Activated naive CD4-positive, alpha-beta T cell treated with anti-CD3 and anti-CD28 coated beads, Interleukin-2, amount 50 U/mL, for 24 hours (primary cell): Measurements from ENCODE around the gene MRPL9.

Experiments used
- H3K27ac Mint-ChIP-seq: one replicate; pipeline ENCODE4 v1.8.0; 2021; ENCODE audit warnings: mild to moderate bottlenecking, mixed read lengths
- H3K27me3 Mint-ChIP-seq: one replicate; pipeline ENCODE4 v1.8.0; 2021; ENCODE audit warnings: mixed read lengths
- H3K36me3 Mint-ChIP-seq: one replicate; pipeline ENCODE4 v1.8.0; 2021; ENCODE audit warnings: mixed read lengths
- H3K4me1 Mint-ChIP-seq: one replicate; pipeline ENCODE4 v1.8.0; 2021; ENCODE audit warnings: mixed read lengths
- H3K4me3 Mint-ChIP-seq: one replicate; pipeline ENCODE4 v1.8.0; 2021; ENCODE audit warnings: mild to moderate bottlenecking, mixed read lengths
- H3K9me3 Mint-ChIP-seq: one replicate; pipeline ENCODE4 v1.8.0; 2021; ENCODE audit warnings: mixed read lengths

MRPL9 gene

DNA sequence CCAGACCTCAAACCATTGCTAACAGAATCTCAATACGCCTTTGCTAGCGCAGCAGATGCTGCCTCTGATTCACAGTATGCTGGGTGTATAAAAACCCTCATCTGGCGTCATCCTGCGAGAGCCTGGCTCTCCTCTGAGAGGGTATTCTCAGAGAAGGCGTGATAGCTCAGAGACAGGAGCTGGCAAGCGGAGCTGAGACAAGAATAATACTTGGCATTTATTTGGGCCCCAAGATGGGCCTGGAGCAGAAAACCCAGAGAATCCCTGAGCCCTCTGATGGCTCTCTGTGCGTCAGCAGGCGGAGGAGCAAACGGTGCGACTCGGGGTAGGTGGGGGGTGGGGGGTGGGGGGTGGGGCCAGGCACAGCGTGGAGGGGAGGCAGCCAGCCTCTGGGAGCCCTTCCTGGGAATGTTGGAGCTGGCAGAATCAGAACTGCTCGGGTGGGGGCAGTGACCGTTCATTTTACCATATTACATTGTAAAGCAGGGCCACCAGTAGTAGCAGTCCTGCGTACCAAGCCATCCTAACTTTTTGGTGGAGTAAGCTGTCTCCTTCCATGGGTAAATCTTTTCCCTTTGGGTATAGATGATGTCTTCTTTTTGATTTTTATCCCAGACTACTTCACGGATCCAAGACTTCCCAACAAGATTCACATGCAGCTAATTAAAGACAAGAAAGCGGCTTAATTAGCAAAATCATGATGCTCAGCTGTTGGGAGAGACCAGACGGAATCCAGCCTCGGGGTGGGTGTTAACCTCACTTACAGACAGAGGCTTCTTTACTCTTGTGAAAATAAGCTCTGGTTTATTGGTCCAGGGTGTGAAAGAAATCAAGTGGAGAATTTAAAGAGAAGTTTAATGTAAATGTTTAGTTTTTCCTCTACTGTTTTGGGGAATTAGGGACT, 34.9 kb downstream of the MRPL9 start:
- Mint-ChIP-seq H3K27me3 (peaks cover 32% of the 10 kb centered on the region), H3K4me1 (no peaks in the 10 kb centered on the region), H3K4me3 (no peak overlapping the region), H3K36me3 (no peaks in the 10 kb centered on the region), H3K9me3 (no peaks in the 10 kb centered on the region), H3K27ac (no peak overlapping the region)

DNA sequence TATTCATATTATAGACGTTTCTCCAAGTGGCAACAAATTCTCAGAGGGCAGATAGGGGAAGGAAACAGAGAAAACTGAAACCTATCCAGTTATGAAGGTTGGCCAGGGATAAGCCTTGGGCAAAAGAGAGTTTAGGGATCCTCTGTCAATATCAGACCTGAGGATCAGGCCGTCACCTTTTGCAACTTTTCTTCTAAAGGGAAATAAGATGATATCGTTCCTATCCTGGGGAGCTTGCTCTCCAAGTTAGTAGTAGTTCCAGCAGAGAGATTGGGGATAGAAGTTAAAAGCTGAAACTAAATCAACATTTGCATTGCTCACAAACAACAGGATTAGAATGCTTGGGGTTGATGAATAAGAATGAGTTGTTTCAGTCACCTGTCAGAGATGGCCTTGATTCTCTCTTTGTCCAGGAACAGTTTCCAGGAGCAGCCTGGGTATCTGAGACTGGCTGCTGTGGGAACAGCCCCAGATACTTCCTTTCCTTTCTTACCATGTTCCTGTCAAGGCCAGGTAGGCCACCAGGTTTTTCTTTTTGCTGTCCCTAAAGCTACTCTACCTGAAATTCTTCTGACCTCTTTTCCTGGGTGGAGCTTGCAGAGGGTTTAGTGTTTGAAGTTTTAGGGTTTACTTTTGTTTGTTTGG, 39.4 kb downstream of the MRPL9 start:
- Mint-ChIP-seq H3K4me1 (peaks cover 21% of the 10 kb centered on the region), H3K4me3 (no peak overlapping the region), H3K9me3 (no peaks in the 10 kb centered on the region), H3K27ac (no peak overlapping the region), H3K27me3 (peaks cover 34% of the 10 kb centered on the region), H3K36me3 (no peaks in the 10 kb centered on the region)

DNA sequence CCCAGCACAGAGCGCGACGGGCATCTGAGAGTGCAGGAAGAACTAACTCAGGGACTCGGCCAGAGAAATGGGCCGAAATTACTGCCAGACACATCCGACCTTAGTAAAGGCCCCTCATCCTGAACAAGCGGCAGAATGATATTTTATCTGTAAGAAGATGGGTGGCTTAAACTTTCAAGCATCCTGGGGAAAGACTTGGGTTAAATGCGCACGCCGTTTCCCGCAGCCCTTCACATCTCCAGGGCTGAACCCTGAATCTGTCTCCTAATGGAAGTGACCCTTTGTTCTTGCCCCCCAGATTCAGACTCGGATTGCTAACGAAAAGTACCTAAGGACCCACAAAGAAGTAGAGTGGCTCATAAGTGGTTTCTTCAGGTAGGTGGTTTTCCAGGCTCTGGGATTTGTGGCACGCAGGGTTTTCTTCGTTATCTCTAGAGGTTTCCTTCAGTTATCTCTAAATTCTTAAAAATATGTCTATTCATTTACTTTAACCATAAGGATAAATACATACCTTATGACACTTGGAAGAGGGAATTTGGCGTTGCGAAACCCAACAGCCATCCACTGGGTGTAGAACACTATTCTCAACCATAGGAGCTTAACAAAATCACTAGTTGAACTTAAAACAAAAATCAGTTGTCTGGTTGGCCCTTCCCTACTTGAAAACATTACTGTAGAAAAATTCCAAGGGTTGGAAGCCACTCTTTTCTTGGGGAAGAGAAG, 41.3 kb downstream of the MRPL9 start:
- Mint-ChIP-seq H3K4me1 (peaks cover 29% of the 10 kb centered on the region), H3K27ac (no peak overlapping the region), H3K9me3 (no peaks in the 10 kb centered on the region), H3K27me3 (peaks cover 37% of the 10 kb centered on the region), H3K36me3 (no peaks in the 10 kb centered on the region), H3K4me3 (peak overlapping the region; percentile 79)

DNA sequence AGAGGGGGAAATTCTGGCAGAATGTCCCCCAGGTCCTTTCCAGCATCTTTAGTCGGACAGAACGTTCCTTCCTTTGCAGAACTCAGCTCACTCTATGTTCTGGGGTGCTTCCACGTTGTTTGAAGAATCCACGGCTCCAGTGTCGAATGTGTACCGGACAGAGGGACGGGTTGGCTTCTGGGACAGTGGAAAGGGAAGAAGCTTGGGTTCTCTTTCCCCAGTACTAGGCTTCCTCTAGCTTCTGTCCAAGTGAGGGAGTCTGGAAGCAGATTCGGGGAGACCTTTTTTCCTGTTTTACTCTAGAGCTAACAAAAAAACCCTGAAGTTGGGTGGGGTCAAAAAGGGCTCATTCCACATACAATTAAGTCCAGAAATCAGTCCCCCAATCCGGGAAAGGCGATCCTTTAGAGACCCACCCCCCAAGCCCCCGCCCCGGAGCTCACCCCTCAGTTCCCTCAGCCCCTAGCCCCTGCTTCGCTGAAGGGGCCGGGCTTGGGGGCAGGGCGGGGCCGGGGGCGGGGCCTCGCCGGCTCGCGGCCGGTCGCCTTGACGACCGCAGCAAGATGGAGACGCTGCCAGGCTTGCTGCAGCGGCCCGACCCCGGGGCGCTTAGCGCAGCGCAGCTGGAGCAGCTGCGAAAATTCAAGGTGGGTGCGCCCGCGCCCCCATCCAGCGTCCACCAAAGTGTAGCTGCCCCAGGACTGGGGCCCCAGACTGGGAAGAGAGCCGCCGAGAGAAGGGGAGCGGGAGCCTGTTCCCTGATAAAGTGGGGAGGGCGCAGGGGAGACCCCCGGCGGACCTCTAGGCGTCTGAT, 42.1 kb downstream of the MRPL9 start, which contains the start of gene RIIAD1:
Gene RIIAD1, plus strand, starts transcription at position 549 of the 814 bp plus-strand sequence. Its CDS starts 15 bp downstream, at position 564.
- Mint-ChIP-seq H3K36me3 (no peaks in the 10 kb centered on the region), H3K27ac (no peak within 1 kb of the TSS), H3K9me3 (no peaks in the 10 kb centered on the region), H3K4me1 (peaks cover 31% of the 10 kb centered on the region), H3K4me3 (peak within 1 kb of the TSS; percentile 79), H3K27me3 (peaks cover 38% of the 10 kb centered on the region)

DNA sequence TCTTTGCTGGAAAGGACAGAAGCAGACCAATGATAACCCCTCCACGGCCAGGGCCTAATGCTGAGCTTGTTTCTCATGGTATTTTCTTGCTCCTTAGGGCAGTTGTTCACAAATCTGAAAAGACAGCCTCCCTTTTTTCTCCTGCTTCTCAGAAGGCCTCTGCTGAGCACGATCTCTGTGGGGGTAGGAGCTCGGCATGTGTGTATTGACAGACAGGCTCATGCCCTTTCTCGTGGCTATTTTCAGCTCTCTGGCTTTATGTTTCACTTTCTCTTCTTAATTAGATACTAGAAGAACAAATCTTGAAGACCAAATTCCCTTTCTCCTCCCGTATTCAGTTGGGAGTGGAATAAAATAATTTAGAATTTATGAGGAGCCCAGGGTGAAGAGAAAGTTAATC, 42.7 kb downstream of the MRPL9 start:
- Mint-ChIP-seq H3K27me3 (peaks cover 36% of the 10 kb centered on the region), H3K9me3 (no peaks in the 10 kb centered on the region), H3K27ac (no peak overlapping the region), H3K4me3 (peak overlapping the region; percentile 64), H3K4me1 (peaks cover 31% of the 10 kb centered on the region), H3K36me3 (no peaks in the 10 kb centered on the region)

DNA sequence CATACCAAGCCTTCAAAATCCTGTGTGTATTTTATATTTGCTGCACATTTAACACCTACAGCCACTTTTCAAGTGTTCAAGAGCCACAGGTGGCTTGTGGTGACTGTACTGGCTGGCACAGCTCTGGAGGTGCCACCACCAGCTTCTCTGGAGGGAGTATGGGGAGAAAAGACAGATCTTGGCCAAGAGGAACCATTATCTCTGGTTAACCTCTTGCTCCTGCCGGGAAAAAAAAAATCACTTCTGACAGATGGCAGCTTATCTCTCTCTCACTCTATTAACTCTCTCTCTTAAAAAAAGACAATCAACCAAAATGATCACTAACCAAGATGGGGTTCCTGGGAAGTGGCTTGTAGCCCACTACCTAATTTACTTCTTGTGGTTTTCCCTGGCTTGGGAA, 43.2 kb downstream of the MRPL9 start:
- Mint-ChIP-seq H3K4me3 (peak overlapping the region; percentile 34), H3K4me1 (peaks cover 31% of the 10 kb centered on the region), H3K27ac (no peak overlapping the region), H3K27me3 (peaks cover 36% of the 10 kb centered on the region), H3K36me3 (no peaks in the 10 kb centered on the region), H3K9me3 (no peaks in the 10 kb centered on the region)

DNA sequence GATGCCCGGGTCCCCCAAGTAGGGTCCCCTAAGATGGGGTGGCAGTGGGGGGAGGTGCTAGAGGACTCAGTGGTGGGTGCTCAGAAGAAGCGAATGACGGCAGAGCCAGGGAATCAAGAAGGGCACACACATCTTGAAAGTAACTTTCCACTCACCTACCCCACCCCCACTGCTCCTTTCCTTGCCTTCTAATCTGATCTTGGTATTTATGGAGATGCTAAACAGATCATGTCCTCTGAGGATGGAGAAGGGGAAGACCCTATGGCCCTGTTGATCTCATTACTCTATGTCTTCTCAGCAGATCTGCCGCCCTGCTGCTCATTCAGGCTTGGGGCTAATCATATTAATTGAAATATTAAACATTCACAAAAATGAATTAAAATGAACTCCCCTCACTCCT, 44.6 kb downstream of the MRPL9 start:
- Mint-ChIP-seq H3K4me3 (no peak overlapping the region), H3K27ac (no peak overlapping the region), H3K4me1 (peaks cover 31% of the 10 kb centered on the region), H3K27me3 (peaks cover 38% of the 10 kb centered on the region), H3K9me3 (no peaks in the 10 kb centered on the region), H3K36me3 (no peaks in the 10 kb centered on the region)

DNA sequence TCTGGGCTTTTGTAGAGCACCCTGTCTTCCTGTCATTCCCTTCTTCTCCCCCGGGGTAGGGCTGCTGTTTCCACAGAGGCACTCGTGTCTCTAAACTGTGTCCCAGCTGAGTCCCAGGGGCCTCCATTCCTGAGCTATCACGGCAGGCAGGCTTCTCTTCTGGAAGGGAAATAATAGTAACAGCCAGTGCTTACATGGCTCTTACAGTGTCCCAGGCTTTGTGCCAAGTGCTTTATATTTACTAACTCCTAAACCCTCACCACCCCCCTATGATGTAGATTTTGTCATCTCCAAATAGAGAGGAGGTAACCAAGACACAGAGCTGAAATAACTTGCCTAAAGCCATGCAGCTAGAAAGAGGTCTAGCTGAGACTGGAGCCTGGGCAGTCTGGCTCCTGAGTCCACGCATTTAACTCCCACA, 45.3 kb downstream of the MRPL9 start:
- Mint-ChIP-seq H3K36me3 (no peaks in the 10 kb centered on the region), H3K4me1 (peaks cover 31% of the 10 kb centered on the region), H3K27me3 (peaks cover 38% of the 10 kb centered on the region), H3K9me3 (no peaks in the 10 kb centered on the region), H3K4me3 (no peak overlapping the region), H3K27ac (no peak overlapping the region)

DNA sequence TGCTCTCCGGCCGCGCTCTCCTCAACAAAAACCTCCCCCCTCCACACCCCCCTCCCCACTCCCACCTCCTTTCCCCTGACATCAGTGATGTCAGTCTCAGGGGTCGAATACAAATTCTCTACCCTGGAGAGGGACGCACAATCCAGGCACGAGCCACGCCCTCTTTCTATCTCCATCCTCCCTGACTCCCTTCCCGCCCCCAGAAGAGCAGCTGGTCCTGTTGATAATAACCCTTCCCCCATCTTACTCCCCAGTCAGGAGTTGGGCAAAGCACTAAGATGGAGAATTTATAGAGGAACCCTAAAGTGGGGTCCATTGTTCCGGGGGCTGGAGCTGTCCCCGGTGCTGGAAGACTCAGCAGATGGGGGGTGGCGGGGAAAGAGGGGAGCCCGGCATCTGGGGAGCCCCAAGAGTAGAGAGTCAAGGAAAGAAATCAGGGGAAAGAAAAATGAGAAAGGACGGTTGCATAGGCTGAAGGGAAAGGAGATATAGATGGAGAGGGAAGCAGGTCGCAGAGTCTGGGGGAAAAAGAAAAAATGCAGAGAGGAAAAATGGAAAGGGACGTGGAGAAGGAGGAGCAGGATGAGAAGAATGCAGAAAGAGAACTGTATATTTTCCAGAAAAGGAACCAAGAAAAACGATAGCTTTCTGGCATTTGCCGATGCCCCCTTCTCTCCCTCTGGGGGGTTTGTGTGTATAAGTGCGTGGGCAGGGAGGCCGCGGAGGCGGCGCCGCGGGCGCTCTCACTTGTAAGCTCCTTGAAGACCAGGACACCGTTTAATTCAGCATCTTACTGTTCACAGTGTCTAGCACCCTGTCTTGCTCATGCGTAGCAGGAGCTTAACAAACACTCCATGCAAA, 46.3 kb downstream of the MRPL9 start, which contains the start of gene CELF3:
Gene CELF3, minus strand, starts transcription at position 33 of the 861 bp plus-strand sequence. CDS start 783 bp downstream, outside the sequence.
- Mint-ChIP-seq H3K36me3 (no peaks in the 10 kb centered on the region), H3K27me3 (peaks cover 38% of the 10 kb centered on the region), H3K9me3 (no peaks in the 10 kb centered on the region), H3K27ac (no peak within 1 kb of the TSS), H3K4me3 (peak within 1 kb of the TSS; percentile 3), H3K4me1 (peaks cover 28% of the 10 kb centered on the region)

DNA sequence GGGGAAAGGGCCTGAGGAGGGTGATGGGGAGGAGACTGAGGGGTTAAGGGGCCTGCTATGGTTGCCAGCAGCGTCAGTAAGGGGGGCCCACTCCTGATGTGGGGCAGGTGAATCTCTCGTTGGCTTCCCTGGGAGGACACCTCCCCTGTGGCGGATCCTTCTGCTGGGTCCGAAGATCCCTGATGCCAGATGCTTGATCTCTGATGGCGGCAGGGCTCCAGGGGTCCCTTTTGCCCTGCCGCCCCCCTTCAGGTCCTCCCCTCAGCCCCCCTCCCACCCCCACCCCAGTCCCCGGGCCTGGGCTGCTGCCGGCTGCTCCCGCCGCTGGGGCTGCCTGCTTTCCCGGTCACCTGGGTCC, 46.9 kb downstream of the MRPL9 start:
- H3K4me3 Mint-ChIP-seq = no peak overlapping the region
- H3K27me3 Mint-ChIP-seq = peaks cover 38% of the 10 kb centered on the region
- no peak overlapping the region for H3K27ac Mint-ChIP-seq
- peaks cover 22% of the 10 kb centered on the region for H3K4me1 Mint-ChIP-seq
- no peaks in the 10 kb centered on the region for H3K36me3 Mint-ChIP-seq
- H3K9me3 Mint-ChIP-seq = no peaks in the 10 kb centered on the region

DNA sequence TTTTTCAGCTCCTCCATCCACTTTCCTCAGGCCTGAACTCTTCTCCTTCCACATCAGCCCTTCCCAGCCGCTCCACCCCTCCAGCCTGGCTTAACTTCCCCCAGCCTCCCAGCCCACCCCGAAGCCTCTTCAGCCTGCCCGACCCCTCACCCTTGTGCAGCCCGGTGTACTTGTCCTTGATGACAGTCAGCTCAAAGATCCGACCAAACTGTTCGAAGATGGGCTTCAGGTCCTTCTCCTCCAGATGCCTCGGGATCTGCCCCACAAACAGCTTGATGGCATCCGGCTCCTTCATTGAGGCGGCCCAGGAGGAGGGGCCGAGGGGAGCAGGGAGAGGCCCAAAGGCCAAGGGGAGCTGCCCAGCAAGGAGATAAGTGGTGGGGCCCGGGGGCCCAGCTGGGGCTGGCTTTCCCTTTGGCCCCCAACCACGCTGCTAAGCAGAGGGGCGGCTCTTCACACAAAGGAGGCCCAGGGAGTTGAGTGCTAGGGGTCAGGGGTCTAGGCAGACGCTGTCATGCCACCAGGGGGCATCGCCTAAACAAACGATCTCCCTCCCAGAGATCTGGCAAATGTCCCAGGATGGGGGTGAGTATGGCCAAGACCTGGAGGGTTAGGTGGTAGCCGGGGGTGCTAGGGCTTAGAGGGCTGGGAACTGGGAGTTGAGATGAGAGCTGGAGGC, 47.4 kb downstream of the MRPL9 start:
- H3K4me3 Mint-ChIP-seq = no peak overlapping the region

DNA sequence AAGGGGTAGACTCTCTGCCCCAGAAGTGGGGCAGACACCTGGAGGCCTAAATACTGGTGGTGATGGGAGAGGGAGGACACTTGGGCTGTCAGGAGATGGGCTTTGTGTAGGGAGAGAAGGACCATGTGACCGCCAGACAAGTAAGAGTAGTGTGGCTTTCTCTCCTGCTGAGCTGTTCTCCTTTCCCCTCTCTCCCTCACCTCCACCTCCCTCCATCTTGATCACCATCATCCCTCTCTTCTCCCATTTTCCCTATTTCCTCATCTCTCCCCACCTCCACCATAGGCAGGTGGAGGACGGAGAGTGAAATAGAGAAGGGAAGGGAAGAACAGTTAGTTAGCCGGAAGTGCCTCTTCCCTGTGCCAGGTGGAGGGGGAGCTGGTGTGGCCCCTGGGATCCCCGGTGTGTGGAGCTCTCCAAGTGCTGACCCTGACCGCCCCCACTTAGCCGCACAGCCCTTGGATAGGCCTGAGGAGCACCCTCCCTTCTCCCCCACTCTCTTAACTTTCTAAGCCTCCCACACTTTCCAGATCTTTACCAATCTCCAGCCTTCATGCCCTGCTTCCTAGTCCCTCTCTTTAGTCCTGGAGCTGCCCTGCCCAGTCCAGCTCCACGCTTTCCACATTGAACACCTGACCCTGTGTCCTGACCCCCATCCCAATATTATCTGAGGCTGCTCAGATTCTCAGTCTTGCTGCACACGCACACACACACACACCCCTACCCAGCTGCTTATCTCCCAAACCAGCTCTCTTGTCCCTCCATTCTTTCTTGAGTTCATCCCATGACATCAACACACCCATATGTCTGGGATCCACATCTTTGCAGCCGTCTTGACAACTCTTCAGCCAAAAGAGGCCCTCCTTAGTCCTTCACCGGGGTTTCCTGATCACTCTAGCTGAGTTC, 48.2 kb downstream of the MRPL9 start:
- Mint-ChIP-seq H3K27ac (peak overlapping the region; percentile 64), H3K9me3 (no peaks in the 10 kb centered on the region), H3K4me1 (peaks cover 11% of the 10 kb centered on the region), H3K36me3 (no peaks in the 10 kb centered on the region), H3K27me3 (peaks cover 35% of the 10 kb centered on the region), H3K4me3 (no peak overlapping the region)

More for the DNA sequence above, 47.4 kb downstream of the MRPL9 start:
- no peaks in the 10 kb centered on the region for H3K36me3 Mint-ChIP-seq
- peaks cover 19% of the 10 kb centered on the region for H3K4me1 Mint-ChIP-seq
- no peaks in the 10 kb centered on the region for H3K9me3 Mint-ChIP-seq
- H3K27me3 Mint-ChIP-seq = peaks cover 37% of the 10 kb centered on the region
- no peak overlapping the region for H3K27ac Mint-ChIP-seq

DNA sequence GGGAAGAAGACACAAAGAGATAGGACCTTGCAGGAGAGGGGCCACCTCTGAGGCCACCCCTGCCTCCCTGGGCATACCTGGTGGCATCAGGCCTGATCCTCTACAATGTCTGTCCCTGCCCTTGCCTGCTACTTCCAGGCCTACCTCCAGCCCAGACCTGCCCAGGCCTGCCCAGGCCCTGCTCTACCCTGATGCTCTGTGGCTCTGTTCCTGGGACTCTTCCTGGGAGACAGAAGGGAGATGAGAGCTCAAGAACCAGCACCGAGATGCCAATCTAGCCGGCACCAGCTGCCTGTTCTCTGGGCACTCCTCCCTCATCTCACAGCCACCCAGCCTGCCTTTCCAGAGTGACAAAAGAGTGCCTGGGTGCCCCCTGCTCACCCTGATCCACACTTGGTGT, 49.4 kb downstream of the MRPL9 start:
- H3K36me3 Mint-ChIP-seq = no peaks in the 10 kb centered on the region
- H3K27me3 Mint-ChIP-seq = peaks cover 28% of the 10 kb centered on the region
- H3K4me1 Mint-ChIP-seq = peaks cover 10% of the 10 kb centered on the region
- no peak overlapping the region for H3K4me3 Mint-ChIP-seq
- H3K27ac Mint-ChIP-seq = no peak overlapping the region
- no peaks in the 10 kb centered on the region for H3K9me3 Mint-ChIP-seq
